Effector memory CD4-positive, alpha-beta T cell (primary cell): ENCODE data around the gene CFAP119.

ENCODE experiments used
- DNase-seq, 3 donors: peaks; one replicate each; pipeline ENCODE4 v3.0.0-alpha.2; 2020
- H3K27ac ChIP-seq: 2 replicates; pipeline ENCODE4 v1.7.0; 2013; ENCODE audit warnings: mild to moderate bottlenecking, low read length, moderate library complexity; ENCODE audit not compliant: insufficient read depth, poor library complexity, severe bottlenecking
- H3K27me3 ChIP-seq: replicated peaks from 2 replicates; pipeline ENCODE4 v1.7.0; 2013; ENCODE audit warnings: mild to moderate bottlenecking, low read length; ENCODE audit not compliant: insufficient read depth, control insufficient read depth, poor library complexity, severe bottlenecking
- H3K36me3 ChIP-seq: 2 replicates; pipeline ENCODE4 v1.7.0; 2013; ENCODE audit warnings: mild to moderate bottlenecking, low read length, moderate library complexity; ENCODE audit not compliant: control insufficient read depth, insufficient read depth
- H3K4me1 ChIP-seq: 2 replicates; pipeline ENCODE4 v1.7.0; 2013; ENCODE audit warnings: low read length, mild to moderate bottlenecking; ENCODE audit not compliant: control insufficient read depth, insufficient read depth, poor library complexity, severe bottlenecking
- H3K4me3 ChIP-seq: 2 replicates; pipeline ENCODE4 v1.7.0; 2013; ENCODE audit warnings: low read length, low read depth, mild to moderate bottlenecking; ENCODE audit not compliant: insufficient read depth, poor library complexity, severe bottlenecking
- H3K9me3 ChIP-seq: 2 replicates; pipeline ENCODE4 v1.7.0; 2013; ENCODE audit warnings: mild to moderate bottlenecking, low read length, moderate library complexity; ENCODE audit not compliant: control insufficient read depth

The CFAP119 gene

GRCh38 chr16:30710971-30711370, 50.9 kb downstream of the CFAP119 start:
- H3K36me3 ChIP-seq, result peaks cover 84% of the 10 kb centered on the region
- no peak overlapping the region for H3K4me3 ChIP-seq
- no peaks in the 10 kb centered on the region for H3K27me3 ChIP-seq
- peaks cover 11% of the 10 kb centered on the region for H3K4me1 ChIP-seq
- DNase-seq, result no peak
- H3K27ac ChIP-seq, result no peak overlapping the region
- H3K9me3 ChIP-seq, result no peaks in the 10 kb centered on the region
